Osteoblast (primary cell): Measurements from ENCODE around the gene KITLG. TPM values are rescaled to one million over a fixed set of nuclear protein-coding genes. Genes with fewer than 3 reads are reported as not detected.
A peak's percentile ranks its signal among the peaks of the same experiment; 100 is the strongest.

ENCODE experiments used
- DNase-seq: peaks from one replicate; pipeline ENCODE4 v3.0.0; 2011; ENCODE audit warnings: low spot score, mixed read lengths; ENCODE audit not compliant: insufficient read length; ENCODE audit errors: missing footprints
- H2AFZ ChIP-seq: 2 replicates; pipeline ENCODE4 v1.6.0; 2011; ENCODE audit warnings: mild to moderate bottlenecking, low read length
- H3K27ac ChIP-seq: 2 replicates; pipeline ENCODE4 v1.5.1; 2011; ENCODE audit warnings: mild to moderate bottlenecking, low read depth, low read length, moderate library complexity
- H3K27me3 ChIP-seq: 2 replicates; pipeline ENCODE4 v1.6.0; 2012; ENCODE audit warnings: mild to moderate bottlenecking, control low read depth, inconsistent platforms, low read length, moderate library complexity; ENCODE audit not compliant: insufficient read depth
- H3K36me3 ChIP-seq: 2 replicates; pipeline ENCODE4 v1.5.1; 2011; ENCODE audit warnings: mild to moderate bottlenecking, low read length, control low read depth, moderate library complexity; ENCODE audit not compliant: insufficient read depth
- H3K4me1 ChIP-seq: 2 replicates; pipeline ENCODE4 v1.5.1; 2011; ENCODE audit warnings: mild to moderate bottlenecking, low read length, control low read depth, moderate library complexity; ENCODE audit not compliant: insufficient read depth
- H3K4me2 ChIP-seq: 2 replicates; pipeline ENCODE4 v1.6.0; 2011; ENCODE audit warnings: mild to moderate bottlenecking, low read length; ENCODE audit not compliant: insufficient read depth
- H3K4me3 ChIP-seq: fragments of 200-600 bp; sonication (generic); 3 replicates; pipeline ENCODE4 v1.5.1; 2012; ENCODE audit warnings: mild to moderate bottlenecking, low read length, inconsistent platforms; ENCODE audit not compliant: insufficient read depth
- H3K79me2 ChIP-seq: 2 replicates; pipeline ENCODE4 v1.6.0; 2012; ENCODE audit warnings: mild to moderate bottlenecking, low read length, control low read depth, inconsistent platforms; ENCODE audit not compliant: insufficient read depth
- H3K9me3 ChIP-seq: 2 replicates; pipeline ENCODE4 v1.5.1; 2011; ENCODE audit warnings: low read depth, low read length, control low read depth
- H4K20me1 ChIP-seq: 2 replicates; pipeline ENCODE4 v1.6.0; 2012; ENCODE audit warnings: mild to moderate bottlenecking, low read length, control low read depth; ENCODE audit not compliant: insufficient read depth
- CTCF ChIP-seq: IDR thresholded peaks from 2 replicates; pipeline ENCODE4 v1.5.1; 2011; ENCODE audit warnings: mild to moderate bottlenecking, low read depth, low read length, moderate library complexity; ENCODE audit errors: extremely low read depth
- total RNA-seq: library from RNA; depleted of rRNA; stranded (reverse); fragments of >200 nt; gene quantifications from 2 replicates; pipeline ENCODE4 v1.2.3, GENCODE V29; 2012

The KITLG gene
- total RNA-seq, 1 donor, result 46.7 TPM

- no peak for TF ChIP-seq CTCF
- Histone ChIP-seq H3K36me3 (no peaks in the 10 kb centered on the region), H3K4me2 (peak overlapping the region; percentile 52), H3K27me3 (no peaks in the 10 kb centered on the region), H4K20me1 (no peaks in the 10 kb centered on the region), H3K27ac (peak overlapping the region; percentile 4), H2AFZ (no peak overlapping the region), H3K4me3 (no peak overlapping the region), H3K4me1 (peaks cover 18% of the 10 kb centered on the region), H3K79me2 (peaks cover 2% of the 10 kb centered on the region), H3K9me3 (no peaks in the 10 kb centered on the region)
- peak; percentile 31 for DNase-seq
These were observed 86.6 kb downstream of the KITLG start for GRCh38 chr12:88493636-88494035.

GRCh38 chr12:88490425-88490824 is 89.8 kb downstream of the KITLG start:
- no peak for TF ChIP-seq CTCF
- Histone ChIP-seq H3K36me3 (no peaks in the 10 kb centered on the region), H3K4me2 (no peak overlapping the region)

GRCh38 chr12:88472775-88473174 is 107.5 kb downstream of the KITLG start:
- TF ChIP-seq CTCF, result no peak
- no peak overlapping the region for H3K4me3 ChIP-seq
- H4K20me1 ChIP-seq, result no peaks in the 10 kb centered on the region
- no peaks in the 10 kb centered on the region for H3K79me2 ChIP-seq
- H3K27ac ChIP-seq, result peak overlapping the region; percentile 74
- no peak overlapping the region for H3K4me2 ChIP-seq
- no peak overlapping the region for H2AFZ ChIP-seq
- no peaks in the 10 kb centered on the region for H3K36me3 ChIP-seq
- no peak for DNase-seq
- no peaks in the 10 kb centered on the region for H3K9me3 ChIP-seq
- H3K4me1 ChIP-seq, result peaks cover 25% of the 10 kb centered on the region
- H3K27me3 ChIP-seq, result no peaks in the 10 kb centered on the region

More at GRCh38 chr12:88490425-88490824, 89.8 kb downstream of the KITLG start:
- H3K79me2 ChIP-seq, result no peaks in the 10 kb centered on the region
- H3K4me1 ChIP-seq, result peaks cover 9% of the 10 kb centered on the region
- no peaks in the 10 kb centered on the region for H4K20me1 ChIP-seq
- no peak overlapping the region for H3K27ac ChIP-seq
- no peaks in the 10 kb centered on the region for H3K9me3 ChIP-seq
- H2AFZ ChIP-seq, result no peak overlapping the region
- no peak overlapping the region for H3K4me3 ChIP-seq
- no peaks in the 10 kb centered on the region for H3K27me3 ChIP-seq
- no peak for DNase-seq

GRCh38 chr12:88472248-88472647 is 108.0 kb downstream of the KITLG start:
- no peak for DNase-seq
- Histone ChIP-seq H3K36me3 (no peaks in the 10 kb centered on the region), H3K27me3 (no peaks in the 10 kb centered on the region), H4K20me1 (no peaks in the 10 kb centered on the region), H3K4me2 (peak overlapping the region; percentile 28), H3K9me3 (no peaks in the 10 kb centered on the region), H3K4me1 (peaks cover 25% of the 10 kb centered on the region), H3K4me3 (no peak overlapping the region), H3K27ac (peak overlapping the region; percentile 74), H2AFZ (no peak overlapping the region), H3K79me2 (no peaks in the 10 kb centered on the region)
- no peak for TF ChIP-seq CTCF
